Inflammatory macrophage treated with lipopolysaccharide for 4 hours (primary cell): ENCODE data around the gene FMOD.
"Not testable (repeated sequence)": the region's sequence is repeated elsewhere in the genome, so short reads cannot be mapped to it uniquely, and the experiment has no call there.

Experiments used
- DNase-seq: peaks from one replicate; pipeline ENCODE4 v3.0.0-alpha.2; 2020

The FMOD gene

GRCh38 chr1:203304919-203305808, 45.8 kb downstream of the FMOD start, which contains the start of gene BTG2:
Gene BTG2, plus strand, starts transcription at chr1:203305519. Its CDS starts 88 bp downstream, at chr1:203305607.
- peak; percentile 95 for DNase-seq

- DNase-seq: peak; percentile 32
These were observed 46.5 kb downstream of the FMOD start for GRCh38 chr1:203304391-203304918.

- DNase-seq: no peak
These were observed 48.0 kb downstream of the FMOD start for GRCh38 chr1:203302894-203303293.

- no peak for DNase-seq
These were observed 48.5 kb downstream of the FMOD start for GRCh38 chr1:203302456-203302855.

GRCh38 chr1:203301331-203301668, 49.6 kb downstream of the FMOD start:
- DNase-seq: no peak

- DNase-seq: no peak
These were observed 50.2 kb downstream of the FMOD start for GRCh38 chr1:203300441-203301330.

GRCh38 chr1:203299719-203300429, 51.0 kb downstream of the FMOD start:
- not testable (repeated sequence) for DNase-seq

GRCh38 chr1:203299169-203299568, 51.8 kb downstream of the FMOD start:
- no peak for DNase-seq

GRCh38 chr1:203296460-203297073, 54.4 kb downstream of the FMOD start:
- no peak for DNase-seq

GRCh38 chr1:203295796-203296195, 55.1 kb downstream of the FMOD start:
- DNase-seq: no peak

- peak; percentile 34 for DNase-seq
These were observed 59.5 kb downstream of the FMOD start for GRCh38 chr1:203291201-203292096.
